Muscle of arm (tissue), 12 donors: Measurements from ENCODE around the gene RNF223. TPM values are rescaled to one million over a fixed set of nuclear protein-coding genes. Genes with fewer than 3 reads are reported as not detected.
"Not testable (repeated sequence)": the region's sequence is repeated elsewhere in the genome, so short reads cannot be mapped to it uniquely, and the experiment has no call there.

Experiments
- DNase-seq: peaks from one replicate; pipeline ENCODE4 v3.0.0-alpha.2; 2013
- polyA plus RNA-seq, 12 donors: library from polyadenylated mRNA; unstranded; fragments of 120-200 nt; gene quantifications; one replicate each; pipeline ENCODE4 v1.2.1, GENCODE V29; 2013; ENCODE audit not compliant: insufficient read length in 12 of 12

RNF223 gene
- polyA plus RNA-seq, 12 donors: 0.09 to 0.43 (median 0.13) TPM; not detected in 7

GRCh38 chr1:1088029-1088800 is 14.1 kb upstream of the RNF223 start:
- no peak for DNase-seq

GRCh38 chr1:1087351-1088028 is 13.4 kb upstream of the RNF223 start:
- no peak for DNase-seq

GRCh38 chr1:1086911-1087341 is 12.8 kb upstream of the RNF223 start:
- no peak for DNase-seq

- no peak for DNase-seq
Observed at GRCh38 chr1:1085911-1086841, 12.1 kb upstream of the RNF223 start.

GRCh38 chr1:1085171-1085841 is 11.2 kb upstream of the RNF223 start:
- DNase-seq: no peak

GRCh38 chr1:1084372-1085170 is 10.5 kb upstream of the RNF223 start:
- DNase-seq: no peak

- no peak for DNase-seq
Observed at GRCh38 chr1:1083416-1084371, 9.6 kb upstream of the RNF223 start.

- no peak for DNase-seq
Observed at GRCh38 chr1:1082776-1083415, 8.8 kb upstream of the RNF223 start.

GRCh38 chr1:1082239-1082775 is 8.2 kb upstream of the RNF223 start:
- DNase-seq: no peak

GRCh38 chr1:1081311-1082238 is 7.5 kb upstream of the RNF223 start:
- DNase-seq: no peak

GRCh38 chr1:1080951-1081310 is 6.8 kb upstream of the RNF223 start:
- no peak for DNase-seq

- DNase-seq: peak; percentile 65
Observed at GRCh38 chr1:1080122-1080757, 6.1 kb upstream of the RNF223 start.

GRCh38 chr1:1079408-1080121 is 5.5 kb upstream of the RNF223 start:
- DNase-seq: peak; percentile 47

GRCh38 chr1:1077396-1077795 is 3.3 kb upstream of the RNF223 start:
- DNase-seq: not testable (repeated sequence)

GRCh38 chr1:1075148-1075935 is 1.2 kb upstream of the RNF223 start:
- no peak for DNase-seq
